Eye (tissue), 1 donor: ENCODE results near the gene ILF2.
"Not testable (repeated sequence)": the region's sequence is repeated elsewhere in the genome, so short reads cannot be mapped to it uniquely, and the experiment has no call there.

ENCODE experiments used
- DNase-seq: peaks from one replicate; pipeline ENCODE4 v3.0.0-alpha.2; 2015

The ILF2 gene

GRCh38 chr1:153679337-153680119 is 8.7 kb upstream of the ILF2 start:
- DNase-seq, result peak; percentile 66

GRCh38 chr1:153678519-153679336 is 7.9 kb upstream of the ILF2 start, which contains the start of gene NPR1:
NPR1 (plus strand) TSS chr1:153678688; CDS start chr1:153679109, 421 bp downstream.
- peak; percentile 70 for DNase-seq

- DNase-seq, result peak; percentile 85
Measured at GRCh38 chr1:153677718-153678518, 7.1 kb upstream of the ILF2 start.

- no peak for DNase-seq
Measured at GRCh38 chr1:153673511-153673910, 2.7 kb upstream of the ILF2 start.

- DNase-seq, result not testable (repeated sequence)
Measured at GRCh38 chr1:153671628-153672353, 998 bp upstream of the ILF2 start.

- DNase-seq, result no peak
Measured at GRCh38 chr1:153670257-153670858, 435 bp downstream of the ILF2 start.

GRCh38 chr1:153669606-153670005 is 1.2 kb downstream of the ILF2 start:
- DNase-seq, result no peak

GRCh38 chr1:153668672-153669071 is 2.1 kb downstream of the ILF2 start:
- not testable (repeated sequence) for DNase-seq

- DNase-seq, result no peak
Measured at GRCh38 chr1:153667439-153667838, 3.4 kb downstream of the ILF2 start.

- DNase-seq, result no peak
Measured at GRCh38 chr1:153663211-153663610, 7.6 kb downstream of the ILF2 start.

GRCh38 chr1:153662269-153662668 is 8.5 kb downstream of the ILF2 start:
- DNase-seq, result no peak

GRCh38 chr1:153661111-153661708 is 9.6 kb downstream of the ILF2 start:
- DNase-seq, result no peak

- DNase-seq, result no peak
Measured at GRCh38 chr1:153659656-153660055, 11.1 kb downstream of the ILF2 start.

GRCh38 chr1:153659175-153659534 is 11.6 kb downstream of the ILF2 start:
- no peak for DNase-seq

GRCh38 chr1:153658400-153659174 is 12.2 kb downstream of the ILF2 start, which contains the start of gene SNAPIN:
SNAPIN (plus strand) TSS chr1:153658703; CDS start chr1:153658744, 41 bp downstream.
- peak; percentile 95 for DNase-seq

- no peak for DNase-seq
Measured at GRCh38 chr1:153655333-153655732, 15.5 kb downstream of the ILF2 start.

GRCh38 chr1:153652805-153653500 is 17.8 kb downstream of the ILF2 start:
- DNase-seq, result no peak

- DNase-seq, result no peak
Measured at GRCh38 chr1:153651771-153652170, 19.0 kb downstream of the ILF2 start.

GRCh38 chr1:153649863-153650235 is 20.9 kb downstream of the ILF2 start:
- no peak for DNase-seq
